ENCODE measurements around the gene CRKL.

CRKL gene

DNA sequence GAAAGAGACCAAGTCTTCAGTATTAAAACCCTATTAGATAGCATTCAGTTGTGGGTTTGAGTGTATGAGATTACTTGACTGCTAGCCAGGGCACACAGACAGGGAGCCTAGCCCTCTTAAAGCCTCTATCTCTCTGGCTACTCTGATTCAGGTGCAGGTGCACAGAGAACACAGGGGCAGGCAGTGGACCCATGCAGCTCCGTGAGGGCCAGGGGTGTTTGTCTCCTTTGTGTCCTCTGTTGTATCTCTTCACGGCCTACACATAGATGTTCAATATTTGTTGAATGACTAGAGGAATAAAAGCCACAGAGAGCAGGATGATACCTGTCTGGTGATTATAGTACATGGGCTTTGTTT, 28.3 kb downstream of the CRKL start:
- H3K14ac ChIP-seq (ENCODE audit: low read length) = no peak overlapping the region
- H3K4me3 ChIP-seq (ENCODE audit: low read depth, low read length) = no peak overlapping the region
- no peak overlapping the region for H4K91ac ChIP-seq (ENCODE audit: low read depth, low read length)
- DNase-seq = no peak
- no peak overlapping the region for H3K18ac ChIP-seq (ENCODE audit: low read length)
- peaks cover 9 to 14% of the 10 kb centered on the region in 2 experiments for H3K4me1 ChIP-seq (ENCODE audit: control insufficient read depth in 1 of 2, insufficient read depth in 2 of 2, low read length in 2 of 2)
- peaks cover 25% of the 10 kb centered on the region for H3K79me2 ChIP-seq (ENCODE audit: control insufficient read depth, insufficient read depth, low read length, poor library complexity)
- no peak overlapping the region for H2BK5ac ChIP-seq (ENCODE audit: low read depth, low read length, poor library complexity)
- no peak overlapping the region for H2AFZ ChIP-seq (ENCODE audit: insufficient read depth, low read length, poor library complexity)
- H3K9me3 ChIP-seq (ENCODE audit: insufficient read depth, low read depth, low read length) = no peaks in the 10 kb centered on the region
- H3K36me3 ChIP-seq (ENCODE audit: control insufficient read depth in 1 of 2, insufficient read depth in 2 of 2, low read length in 2 of 2) = peaks cover 6 to 10% of the 10 kb centered on the region in 2 experiments
- no peak overlapping the region for H3K4me2 ChIP-seq (ENCODE audit: low read length)
- no peak overlapping the region for H3K9ac ChIP-seq (ENCODE audit: low read length)
- no peak overlapping the region for H3K27ac ChIP-seq (ENCODE audit: low read depth, low read length)
- H2BK120ac ChIP-seq (ENCODE audit: insufficient read depth, low read length, poor library complexity) = no peak overlapping the region
- no peak overlapping the region for H2BK12ac ChIP-seq (ENCODE audit: low read length)
- no peak overlapping the region for H4K8ac ChIP-seq (ENCODE audit: low read depth, low read length)
- WGBS (ENCODE audit: extremely low coverage, insufficient coverage, insufficient read length) = no CpG with 5 or more reads among the region's 2 CpGs
- no peak overlapping the region for H3K23ac ChIP-seq (ENCODE audit: low read length)
- H4K12ac ChIP-seq (ENCODE audit: low read depth, low read length) = no peak overlapping the region
- no peaks in the 10 kb centered on the region for H3K27me3 ChIP-seq (ENCODE audit: insufficient read depth, low read length)
- peak overlapping the region; percentile 98 for H3K4ac ChIP-seq (ENCODE audit: low read depth, low read length)
- peaks cover 2% of the 10 kb centered on the region for H3K79me1 ChIP-seq (ENCODE audit: low read length)
- no peak overlapping the region for H2AK5ac ChIP-seq (ENCODE audit: low read length)

GRCh38 chr22:20946080-20946986, 29.1 kb downstream of the CRKL start:
- peaks cover 5 to 8% of the 10 kb centered on the region in 2 experiments for H3K36me3 ChIP-seq (ENCODE audit: control insufficient read depth in 1 of 2, insufficient read depth in 2 of 2, low read length in 2 of 2)
- no CpG with 5 or more reads among the region's 7 CpGs for WGBS (ENCODE audit: extremely low coverage, insufficient coverage, insufficient read length)
- H2AFZ ChIP-seq (ENCODE audit: insufficient read depth, low read length, poor library complexity) = no peak overlapping the region

GRCh38 chr22:20946991-20947390, 29.8 kb downstream of the CRKL start:
- Histone ChIP-seq H4K12ac (ENCODE audit: low read depth, low read length) (no peak overlapping the region), H2AK5ac (ENCODE audit: low read length) (no peak overlapping the region), H3K27ac (ENCODE audit: low read depth, low read length) (no peak overlapping the region), H2BK12ac (ENCODE audit: low read length) (no peak overlapping the region), H3K23ac (ENCODE audit: low read length) (no peak overlapping the region), H3K79me1 (ENCODE audit: low read length) (peaks cover 2% of the 10 kb centered on the region), H2AFZ (ENCODE audit: insufficient read depth, low read length, poor library complexity) (no peak overlapping the region), H3K4me2 (ENCODE audit: low read length) (no peak overlapping the region), H3K4me1 (ENCODE audit: control insufficient read depth in 1 of 2, insufficient read depth in 2 of 2, low read length in 2 of 2) (peaks cover 18 to 21% of the 10 kb centered on the region in 2 experiments), H2BK120ac (ENCODE audit: insufficient read depth, low read length, poor library complexity) (no peak overlapping the region), H3K27me3 (ENCODE audit: insufficient read depth, low read length) (no peaks in the 10 kb centered on the region), H4K91ac (ENCODE audit: low read depth, low read length) (no peak overlapping the region), H3K9me3 (ENCODE audit: insufficient read depth, low read depth, low read length) (no peaks in the 10 kb centered on the region), H2BK5ac (ENCODE audit: low read depth, low read length, poor library complexity) (no peak overlapping the region), H3K79me2 (ENCODE audit: control insufficient read depth, insufficient read depth, low read length, poor library complexity) (peaks cover 19% of the 10 kb centered on the region), H3K36me3 (ENCODE audit: control insufficient read depth in 1 of 2, insufficient read depth in 2 of 2, low read length in 2 of 2) (peaks cover 8 to 13% of the 10 kb centered on the region in 2 experiments), H3K18ac (ENCODE audit: low read length) (no peak overlapping the region), H3K4ac (ENCODE audit: low read depth, low read length) (peak overlapping the region; percentile 80), H4K8ac (ENCODE audit: low read depth, low read length) (no peak overlapping the region), H3K4me3 (ENCODE audit: low read depth, low read length) (no peak overlapping the region), H3K14ac (ENCODE audit: low read length) (no peak overlapping the region), H3K9ac (ENCODE audit: low read length) (no peak overlapping the region)
- WGBS (ENCODE audit: extremely low coverage, insufficient coverage, insufficient read length) = no CpG with 5 or more reads among the region's 1 CpG
- DNase-seq = no peak

More at GRCh38 chr22:20946080-20946986, 29.1 kb downstream of the CRKL start:
- Histone ChIP-seq H2BK12ac (ENCODE audit: low read length) (no peak overlapping the region), H2BK120ac (ENCODE audit: insufficient read depth, low read length, poor library complexity) (no peak overlapping the region), H3K27ac (ENCODE audit: low read depth, low read length) (no peak overlapping the region), H3K79me2 (ENCODE audit: control insufficient read depth, insufficient read depth, low read length, poor library complexity) (peaks cover 22% of the 10 kb centered on the region), H3K4me1 (ENCODE audit: control insufficient read depth in 1 of 2, insufficient read depth in 2 of 2, low read length in 2 of 2) (peaks cover 14 to 18% of the 10 kb centered on the region in 2 experiments), H3K4me3 (ENCODE audit: low read depth, low read length) (no peak overlapping the region), H3K14ac (ENCODE audit: low read length) (no peak overlapping the region), H3K18ac (ENCODE audit: low read length) (no peak overlapping the region), H4K8ac (ENCODE audit: low read depth, low read length) (no peak overlapping the region), H2AK5ac (ENCODE audit: low read length) (no peak overlapping the region), H3K9me3 (ENCODE audit: insufficient read depth, low read depth, low read length) (no peaks in the 10 kb centered on the region), H3K9ac (ENCODE audit: low read length) (no peak overlapping the region), H3K4ac (ENCODE audit: low read depth, low read length) (peak overlapping the region; percentile 53), H4K12ac (ENCODE audit: low read depth, low read length) (no peak overlapping the region), H3K79me1 (ENCODE audit: low read length) (peaks cover 2% of the 10 kb centered on the region), H3K27me3 (ENCODE audit: insufficient read depth, low read length) (no peaks in the 10 kb centered on the region), H4K91ac (ENCODE audit: low read depth, low read length) (no peak overlapping the region), H2BK5ac (ENCODE audit: low read depth, low read length, poor library complexity) (no peak overlapping the region), H3K4me2 (ENCODE audit: low read length) (no peak overlapping the region), H3K23ac (ENCODE audit: low read length) (no peak overlapping the region)
- no peak for DNase-seq

DNA sequence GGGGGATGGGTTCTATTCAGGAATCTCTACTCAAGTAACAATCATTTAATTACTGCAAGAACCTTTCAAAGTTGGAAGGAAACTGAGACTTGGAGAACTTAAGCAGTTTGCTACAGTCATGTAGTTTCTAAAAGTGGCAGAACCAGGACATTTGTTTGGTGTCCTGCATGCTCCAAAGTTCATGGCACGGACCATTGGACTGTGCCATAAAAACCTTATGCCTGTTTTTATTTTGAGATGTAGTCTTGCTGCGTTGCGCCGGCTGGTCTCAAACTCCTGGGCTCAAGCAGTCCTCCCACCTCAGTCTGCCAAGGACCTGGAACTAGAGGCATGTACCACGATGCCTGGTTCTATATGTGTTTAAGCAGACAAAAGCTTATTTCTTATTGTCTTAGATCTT, 31.2 kb downstream of the CRKL start:
- no peak overlapping the region for H3K14ac ChIP-seq (ENCODE audit: low read length)
- no peak overlapping the region for H3K9ac ChIP-seq (ENCODE audit: low read length)
- no peak for DNase-seq

More for the DNA sequence above, 31.2 kb downstream of the CRKL start:
- Histone ChIP-seq H2AK5ac (ENCODE audit: low read length) (no peak overlapping the region), H3K36me3 (ENCODE audit: control insufficient read depth in 1 of 2, insufficient read depth in 2 of 2, low read length in 2 of 2) (peaks cover 15 to 19% of the 10 kb centered on the region in 2 experiments), H3K79me1 (ENCODE audit: low read length) (peaks cover 4% of the 10 kb centered on the region), H4K91ac (ENCODE audit: low read depth, low read length) (no peak overlapping the region), H2BK5ac (ENCODE audit: low read depth, low read length, poor library complexity) (no peak overlapping the region), H3K4ac (ENCODE audit: low read depth, low read length) (peak overlapping the region; percentile 76), H3K27me3 (ENCODE audit: insufficient read depth, low read length) (no peaks in the 10 kb centered on the region), H4K8ac (ENCODE audit: low read depth, low read length) (no peak overlapping the region), H2BK120ac (ENCODE audit: insufficient read depth, low read length, poor library complexity) (no peak overlapping the region), H2AFZ (ENCODE audit: insufficient read depth, low read length, poor library complexity) (no peak overlapping the region), H4K12ac (ENCODE audit: low read depth, low read length) (no peak overlapping the region), H2BK12ac (ENCODE audit: low read length) (no peak overlapping the region), H3K27ac (ENCODE audit: low read depth, low read length) (no peak overlapping the region), H3K18ac (ENCODE audit: low read length) (no peak overlapping the region), H3K9me3 (ENCODE audit: insufficient read depth, low read depth, low read length) (no peaks in the 10 kb centered on the region), H3K4me1 (ENCODE audit: control insufficient read depth in 1 of 2, insufficient read depth in 2 of 2, low read length in 2 of 2) (peaks cover 21 to 23% of the 10 kb centered on the region in 2 experiments), H3K23ac (ENCODE audit: low read length) (no peak overlapping the region), H3K4me2 (ENCODE audit: low read length) (no peak overlapping the region), H3K79me2 (ENCODE audit: control insufficient read depth, insufficient read depth, low read length, poor library complexity) (peaks cover 12% of the 10 kb centered on the region), H3K4me3 (ENCODE audit: low read depth, low read length) (no peak overlapping the region)
- no CpG with 5 or more reads among the region's 5 CpGs for WGBS (ENCODE audit: extremely low coverage, insufficient coverage, insufficient read length)

Data from trophoblast cell (in vitro differentiated cells and primary cell).